GM12873 (cell line): ENCODE results near the gene PYGM.

Experiments used
- TF ChIP-seq, protein P1 (sequence below): IDR thresholded peaks from 2 replicates; pipeline ENCODE4 v1.5.1; 2012; ENCODE audit warnings: low read depth, mild to moderate bottlenecking, moderate library complexity, low read length, control low read depth; ENCODE audit not compliant: insufficient read depth; ENCODE audit errors: missing control alignments

PYGM gene

DNA sequence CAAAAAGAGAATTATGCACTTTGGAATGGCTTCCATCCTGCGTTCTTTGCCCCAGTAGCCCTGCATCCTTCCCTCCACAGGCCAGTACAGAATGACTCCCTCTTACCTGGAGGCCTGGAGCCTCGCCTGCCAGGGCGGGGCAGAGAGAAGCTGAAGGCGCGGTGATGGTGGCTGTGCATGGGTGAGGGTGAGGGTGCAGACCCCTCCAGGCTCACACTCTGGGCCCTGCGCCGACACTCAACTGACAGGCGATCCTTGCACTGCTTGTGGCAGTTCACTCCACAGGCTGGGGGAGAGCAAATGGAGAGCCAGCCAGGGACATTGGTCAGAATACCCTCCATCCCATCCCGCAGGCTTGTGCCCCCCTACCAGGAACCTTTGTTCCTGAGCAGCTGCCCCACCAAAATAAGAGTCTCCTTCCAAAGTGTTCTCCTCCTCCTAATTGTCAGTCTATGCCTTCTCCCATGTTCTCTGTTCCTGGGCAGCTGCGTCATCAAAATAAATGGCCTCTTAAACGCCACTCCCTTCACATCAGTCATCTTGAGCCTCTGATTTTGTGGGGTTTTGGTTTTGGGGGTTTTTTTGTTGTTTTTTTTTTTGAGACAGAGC is 30.9 kb downstream of the PYGM start:
- TF ChIP-seq, protein P1, sequence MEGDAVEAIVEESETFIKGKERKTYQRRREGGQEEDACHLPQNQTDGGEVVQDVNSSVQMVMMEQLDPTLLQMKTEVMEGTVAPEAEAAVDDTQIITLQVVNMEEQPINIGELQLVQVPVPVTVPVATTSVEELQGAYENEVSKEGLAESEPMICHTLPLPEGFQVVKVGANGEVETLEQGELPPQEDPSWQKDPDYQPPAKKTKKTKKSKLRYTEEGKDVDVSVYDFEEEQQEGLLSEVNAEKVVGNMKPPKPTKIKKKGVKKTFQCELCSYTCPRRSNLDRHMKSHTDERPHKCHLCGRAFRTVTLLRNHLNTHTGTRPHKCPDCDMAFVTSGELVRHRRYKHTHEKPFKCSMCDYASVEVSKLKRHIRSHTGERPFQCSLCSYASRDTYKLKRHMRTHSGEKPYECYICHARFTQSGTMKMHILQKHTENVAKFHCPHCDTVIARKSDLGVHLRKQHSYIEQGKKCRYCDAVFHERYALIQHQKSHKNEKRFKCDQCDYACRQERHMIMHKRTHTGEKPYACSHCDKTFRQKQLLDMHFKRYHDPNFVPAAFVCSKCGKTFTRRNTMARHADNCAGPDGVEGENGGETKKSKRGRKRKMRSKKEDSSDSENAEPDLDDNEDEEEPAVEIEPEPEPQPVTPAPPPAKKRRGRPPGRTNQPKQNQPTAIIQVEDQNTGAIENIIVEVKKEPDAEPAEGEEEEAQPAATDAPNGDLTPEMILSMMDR = no peak

- TF ChIP-seq, protein P1 = no peak
Observed at GRCh38 chr11:64726867-64727530, 32.8 kb downstream of the PYGM start.

DNA sequence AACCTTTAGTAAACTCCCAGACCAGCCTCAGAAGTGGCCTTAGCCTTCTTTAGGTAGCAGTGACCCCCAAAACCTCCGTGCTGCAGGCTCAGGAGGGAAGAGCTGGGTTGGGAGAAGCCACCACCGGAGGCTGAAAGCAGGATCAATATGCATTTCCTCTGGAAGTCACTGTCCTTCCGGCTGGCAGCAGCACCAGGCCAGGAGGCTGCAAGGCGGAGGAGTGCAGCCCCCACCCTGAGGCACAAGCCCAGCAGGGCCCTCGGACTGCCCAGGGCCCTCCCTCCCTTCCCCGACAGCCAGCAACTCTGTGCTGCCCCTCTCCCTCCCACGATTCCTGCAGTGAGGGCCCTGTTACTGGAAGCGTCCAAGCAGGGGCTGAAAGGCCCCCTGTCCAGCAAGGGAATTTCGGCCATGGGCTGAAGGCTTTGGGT is 33.5 kb downstream of the PYGM start:
- TF ChIP-seq, protein P1 = no peak

GRCh38 chr11:64724863-64725532 is 34.8 kb downstream of the PYGM start:
- TF ChIP-seq, protein P1 = no peak

DNA sequence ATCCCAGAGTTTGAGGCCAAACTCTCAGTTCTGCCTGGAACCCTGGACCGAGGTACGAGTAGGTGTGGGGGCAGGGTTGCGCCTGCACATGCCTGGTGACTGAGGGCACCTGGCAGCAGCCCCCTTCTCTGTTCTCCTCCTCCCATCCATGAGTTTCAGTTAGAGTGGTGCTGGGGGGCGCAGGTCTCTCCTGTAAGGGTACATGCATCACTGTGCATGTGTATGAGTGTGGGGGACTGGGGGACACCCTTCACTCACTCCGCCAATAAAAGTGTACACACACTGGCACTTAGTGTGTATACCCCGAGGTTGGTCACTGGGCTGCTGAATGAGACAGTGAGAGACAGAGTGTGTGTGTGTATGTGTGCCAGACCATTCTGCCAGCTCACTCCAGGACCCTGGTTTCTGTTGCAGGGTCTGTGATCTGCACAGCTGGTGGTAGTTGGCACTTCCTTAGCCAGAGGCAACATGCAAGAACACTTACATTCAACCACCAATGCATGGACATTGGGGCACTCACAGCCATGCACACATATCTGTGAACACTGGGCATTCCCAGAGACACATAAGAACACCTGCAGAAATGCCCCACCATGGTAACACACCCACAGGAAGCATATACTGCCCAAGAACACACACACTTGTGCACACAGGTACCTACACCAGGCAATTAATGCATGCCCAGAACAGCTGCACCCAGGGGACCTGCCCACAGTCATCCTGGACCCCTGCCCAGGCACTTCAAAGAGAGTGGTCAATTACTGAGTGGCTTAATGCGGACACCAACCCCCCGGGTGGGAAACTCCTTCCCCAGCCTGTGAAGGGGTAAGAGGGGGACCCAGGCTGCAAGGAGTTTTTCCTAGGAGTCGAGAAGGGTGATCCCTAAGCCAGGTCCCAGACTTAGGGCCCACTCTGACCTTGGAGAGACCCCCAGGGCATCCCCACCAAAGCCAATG is 35.6 kb downstream of the PYGM start:
- TF ChIP-seq, protein P1 = no peak

- TF ChIP-seq, protein P1 = peak; percentile 92
Observed at GRCh38 chr11:64723117-64723906, 36.5 kb downstream of the PYGM start, which contains the start of gene NRXN2. NRXN2 (minus strand) TSS chr11:64723197; CDS start chr11:64713699, 9,498 bp downstream.
